Measurements from ENCODE around the gene DAGLA.

Gene DAGLA

DNA sequence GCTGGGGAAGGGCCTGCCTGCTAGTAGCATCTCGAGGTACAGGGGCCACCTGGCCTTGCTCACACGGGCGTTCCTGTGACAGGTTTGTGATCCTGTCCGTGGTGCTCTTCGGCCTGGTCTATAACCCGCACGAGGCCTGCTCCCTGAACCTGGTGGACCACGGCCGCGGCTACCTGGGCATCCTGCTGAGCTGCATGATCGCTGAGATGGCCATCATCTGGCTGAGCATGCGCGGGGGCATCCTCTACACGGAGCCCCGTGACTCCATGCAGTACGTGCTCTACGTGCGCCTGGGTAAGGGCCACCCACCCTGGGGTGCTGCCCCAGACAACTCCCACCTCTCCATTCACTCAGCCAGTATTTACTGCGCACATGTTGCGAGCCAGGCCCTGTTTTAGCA, 40.4 kb downstream of the DAGLA start:
- TF ChIP-seq, protein P1, sequence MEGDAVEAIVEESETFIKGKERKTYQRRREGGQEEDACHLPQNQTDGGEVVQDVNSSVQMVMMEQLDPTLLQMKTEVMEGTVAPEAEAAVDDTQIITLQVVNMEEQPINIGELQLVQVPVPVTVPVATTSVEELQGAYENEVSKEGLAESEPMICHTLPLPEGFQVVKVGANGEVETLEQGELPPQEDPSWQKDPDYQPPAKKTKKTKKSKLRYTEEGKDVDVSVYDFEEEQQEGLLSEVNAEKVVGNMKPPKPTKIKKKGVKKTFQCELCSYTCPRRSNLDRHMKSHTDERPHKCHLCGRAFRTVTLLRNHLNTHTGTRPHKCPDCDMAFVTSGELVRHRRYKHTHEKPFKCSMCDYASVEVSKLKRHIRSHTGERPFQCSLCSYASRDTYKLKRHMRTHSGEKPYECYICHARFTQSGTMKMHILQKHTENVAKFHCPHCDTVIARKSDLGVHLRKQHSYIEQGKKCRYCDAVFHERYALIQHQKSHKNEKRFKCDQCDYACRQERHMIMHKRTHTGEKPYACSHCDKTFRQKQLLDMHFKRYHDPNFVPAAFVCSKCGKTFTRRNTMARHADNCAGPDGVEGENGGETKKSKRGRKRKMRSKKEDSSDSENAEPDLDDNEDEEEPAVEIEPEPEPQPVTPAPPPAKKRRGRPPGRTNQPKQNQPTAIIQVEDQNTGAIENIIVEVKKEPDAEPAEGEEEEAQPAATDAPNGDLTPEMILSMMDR (IDR thresholded peaks at IDR 0.05) = no peak
- Histone ChIP-seq H3K27me3 (no peaks in the 10 kb centered on the region), H3K4me3 (ENCODE audit: low read depth in 1 of 2, low read length in 1 of 2) (no peak overlapping the region), H3K9me3 (no peaks in the 10 kb centered on the region), H3K4me1 (ENCODE audit: control insufficient read depth in 1 of 2, insufficient read depth in 1 of 2, low read depth in 1 of 2, low read length in 1 of 2) (no peaks in the 10 kb centered on the region), H3K36me3 (no peaks in the 10 kb centered on the region), H3K27ac (no peak overlapping the region)

DNA sequence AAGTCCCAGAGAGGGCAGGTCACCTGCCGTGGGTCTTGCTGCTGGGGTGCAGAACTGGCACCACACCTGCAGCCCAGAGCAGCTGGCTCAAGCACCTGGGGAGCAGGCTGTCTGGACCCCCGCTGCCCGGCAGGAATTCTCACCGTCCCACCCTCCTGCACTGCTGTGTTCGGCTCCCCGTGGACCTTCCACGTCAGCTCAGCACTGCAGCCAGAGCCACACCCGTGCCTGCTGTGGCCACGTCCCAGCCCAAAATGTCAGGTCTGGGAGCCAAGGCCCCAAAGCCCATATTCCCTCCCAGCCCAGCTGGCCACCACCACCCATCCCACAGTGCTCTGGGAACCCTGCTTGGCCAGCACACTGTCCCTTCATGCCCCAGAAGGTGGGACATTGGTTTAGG, 44.2 kb downstream of the DAGLA start:
- no peak overlapping the region for H3K4me3 ChIP-seq (ENCODE audit: low read depth in 1 of 2, low read length in 1 of 2)
- H3K27me3 ChIP-seq = no peaks in the 10 kb centered on the region
- no peaks in the 10 kb centered on the region for H3K9me3 ChIP-seq
- TF ChIP-seq, protein P1 (IDR thresholded peaks at IDR 0.05) = no peak
- no peaks in the 10 kb centered on the region for H3K4me1 ChIP-seq (ENCODE audit: control insufficient read depth in 1 of 2, insufficient read depth in 1 of 2, low read depth in 1 of 2, low read length in 1 of 2)
- no peak overlapping the region for H3K27ac ChIP-seq
- H3K36me3 ChIP-seq = no peaks in the 10 kb centered on the region

DNA sequence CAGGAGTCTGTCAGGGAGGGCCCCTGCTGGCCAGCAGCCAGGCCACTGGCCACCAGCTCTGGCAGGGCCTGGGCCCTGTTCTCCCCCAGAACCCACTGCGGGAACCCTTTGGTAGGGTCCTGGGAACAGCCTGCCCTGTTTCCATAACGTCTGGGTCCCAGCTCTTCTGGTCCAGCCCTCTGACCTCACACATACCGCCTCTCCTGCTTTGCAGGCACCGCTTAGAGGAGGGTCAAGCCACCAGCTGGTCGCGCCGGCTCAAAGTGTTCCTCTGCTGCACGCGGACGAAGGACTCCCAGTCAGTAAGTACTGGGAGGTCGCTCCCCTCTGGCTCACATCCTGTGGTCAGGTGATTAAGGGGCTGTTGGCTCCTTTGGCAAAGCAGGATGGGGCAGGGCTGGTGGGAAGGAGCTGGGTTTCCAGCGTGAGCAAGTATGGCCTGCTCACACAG, 45.6 kb downstream of the DAGLA start:
- no peaks in the 10 kb centered on the region for H3K36me3 ChIP-seq
- TF ChIP-seq, protein P1 (IDR thresholded peaks at IDR 0.05) = no peak
- no peak overlapping the region for H3K27ac ChIP-seq
- H3K27me3 ChIP-seq = no peaks in the 10 kb centered on the region
- H3K4me1 ChIP-seq (ENCODE audit: control insufficient read depth in 1 of 2, insufficient read depth in 1 of 2, low read depth in 1 of 2, low read length in 1 of 2) = no peaks in the 10 kb centered on the region
- H3K4me3 ChIP-seq (ENCODE audit: low read depth in 1 of 2, low read length in 1 of 2) = no peak overlapping the region
- no peaks in the 10 kb centered on the region for H3K9me3 ChIP-seq

DNA sequence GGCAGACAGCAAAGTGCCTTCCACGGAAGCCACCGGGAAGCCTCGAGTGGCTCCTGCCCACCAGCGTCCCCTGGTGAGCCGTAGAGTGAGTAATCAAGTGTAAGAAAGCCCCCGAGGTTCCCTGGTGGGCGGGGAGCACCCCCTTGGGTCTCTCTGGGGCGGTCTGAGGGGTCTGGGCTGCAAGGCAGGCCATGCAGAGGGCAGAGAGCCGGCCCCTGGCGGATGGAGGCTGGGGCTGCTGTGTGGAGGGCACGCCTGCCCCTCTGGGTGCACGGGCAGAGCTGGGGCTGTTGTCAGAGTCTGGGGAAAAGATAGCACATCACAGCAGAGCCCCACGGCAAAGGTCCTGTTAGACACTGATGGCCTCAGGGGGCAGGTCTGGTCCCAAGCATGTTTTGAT, 46.6 kb downstream of the DAGLA start:
- Histone ChIP-seq H3K9me3 (no peaks in the 10 kb centered on the region), H3K4me3 (ENCODE audit: low read depth in 1 of 2, low read length in 1 of 2) (no peak overlapping the region), H3K27me3 (no peaks in the 10 kb centered on the region), H3K27ac (no peak overlapping the region), H3K4me1 (ENCODE audit: control insufficient read depth in 1 of 2, insufficient read depth in 1 of 2, low read depth in 1 of 2, low read length in 1 of 2) (no peaks in the 10 kb centered on the region), H3K36me3 (no peaks in the 10 kb centered on the region)
- TF ChIP-seq, protein P1 (IDR thresholded peaks at IDR 0.05) = no peak

DNA sequence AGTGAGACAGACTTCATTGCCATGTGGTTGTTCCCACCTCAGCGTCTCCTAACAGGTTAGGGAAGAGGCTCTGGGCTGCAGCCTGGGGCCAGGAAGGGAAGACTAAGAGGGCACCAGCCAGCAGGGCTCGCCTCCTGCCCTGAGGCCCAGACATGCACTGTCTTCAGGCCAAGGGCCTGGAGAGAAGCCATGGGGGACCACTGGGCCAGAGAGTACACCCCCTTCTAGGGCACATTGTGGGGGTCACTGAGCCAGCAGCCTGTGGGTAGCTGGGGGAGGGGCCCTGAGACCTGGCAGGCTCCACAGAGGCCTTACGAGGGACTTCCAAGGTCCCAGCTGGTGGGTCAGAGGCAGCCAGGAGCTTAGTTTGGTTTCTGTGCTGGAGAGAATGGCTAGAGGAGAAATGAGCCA, 47.2 kb downstream of the DAGLA start:
- Histone ChIP-seq H3K27ac (no peak overlapping the region), H3K27me3 (no peaks in the 10 kb centered on the region), H3K4me3 (ENCODE audit: low read depth in 1 of 2, low read length in 1 of 2) (no peak overlapping the region), H3K9me3 (no peaks in the 10 kb centered on the region), H3K4me1 (ENCODE audit: control insufficient read depth in 1 of 2, insufficient read depth in 1 of 2, low read depth in 1 of 2, low read length in 1 of 2) (no peaks in the 10 kb centered on the region), H3K36me3 (no peaks in the 10 kb centered on the region)
- TF ChIP-seq, protein P1 (IDR thresholded peaks at IDR 0.05) = no peak

Measured in neutrophil (primary cell).